ENCODE data around the gene AQP5.

AQP5 gene

GRCh38 chr12:49951411-49952240 lies 10.0 kb upstream of the AQP5 start:
- DNase-seq, result no peak

DNA sequence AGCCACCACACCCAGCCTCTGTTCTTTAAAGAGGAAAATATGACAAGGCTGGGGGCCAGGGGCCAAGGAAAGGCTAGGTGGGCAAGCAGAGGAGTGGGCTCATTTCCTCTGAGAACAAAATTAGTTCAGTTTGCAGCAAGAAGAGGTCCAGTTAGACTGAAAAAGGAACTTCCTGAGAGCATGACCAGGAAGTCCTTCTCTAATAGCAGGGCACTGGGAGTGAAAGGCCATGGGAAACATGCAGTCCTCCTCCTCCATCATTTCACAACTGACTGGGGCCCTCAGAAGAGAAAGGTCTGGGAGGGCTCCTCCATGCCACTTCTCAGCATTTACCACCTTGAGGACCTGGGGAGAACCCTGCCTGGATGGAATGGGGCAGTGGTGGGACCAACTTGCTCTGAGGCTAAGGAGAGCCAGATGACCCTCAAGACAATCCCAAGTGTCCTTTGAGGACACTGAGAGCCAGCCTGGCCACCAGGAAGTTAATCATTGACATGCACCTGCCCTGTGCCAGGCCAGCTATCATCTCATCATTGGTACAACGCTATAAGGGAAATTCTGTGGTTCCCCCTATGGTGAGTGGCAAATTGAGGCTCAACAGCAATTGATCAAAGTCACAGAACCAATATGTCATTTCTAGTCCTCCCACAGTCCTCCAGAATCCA lies 9.1 kb upstream of the AQP5 start:
- DNase-seq, result peak; percentile 49

DNA sequence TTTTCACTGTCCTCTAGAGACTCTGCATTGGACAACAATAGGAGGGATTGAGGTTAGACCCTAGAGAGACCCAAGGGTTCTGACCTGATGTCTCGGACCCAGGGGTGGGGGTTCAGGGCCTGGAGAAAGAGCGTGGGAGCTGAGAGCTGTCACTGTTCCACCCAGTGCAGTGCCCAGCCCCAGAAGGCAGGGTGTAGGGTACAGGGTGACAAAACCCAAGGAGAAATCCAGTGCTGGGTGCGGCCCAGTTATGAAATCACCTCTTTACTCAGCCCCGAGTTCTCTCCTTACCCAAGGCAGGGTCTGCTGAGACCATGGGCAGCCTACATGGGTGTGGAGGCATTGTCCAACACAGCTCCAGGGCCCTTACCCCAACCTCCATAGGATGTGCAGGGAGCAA lies 8.5 kb upstream of the AQP5 start:
- DNase-seq, result no peak

- peak; percentile 55 for DNase-seq
Observed at GRCh38 chr12:49953961-49954846, 7.5 kb upstream of the AQP5 start.

- DNase-seq, result peak; percentile 38
Observed at GRCh38 chr12:49954863-49955830, 6.5 kb upstream of the AQP5 start.

- DNase-seq, result no peak
Observed at GRCh38 chr12:49955899-49956662, 5.6 kb upstream of the AQP5 start.

DNA sequence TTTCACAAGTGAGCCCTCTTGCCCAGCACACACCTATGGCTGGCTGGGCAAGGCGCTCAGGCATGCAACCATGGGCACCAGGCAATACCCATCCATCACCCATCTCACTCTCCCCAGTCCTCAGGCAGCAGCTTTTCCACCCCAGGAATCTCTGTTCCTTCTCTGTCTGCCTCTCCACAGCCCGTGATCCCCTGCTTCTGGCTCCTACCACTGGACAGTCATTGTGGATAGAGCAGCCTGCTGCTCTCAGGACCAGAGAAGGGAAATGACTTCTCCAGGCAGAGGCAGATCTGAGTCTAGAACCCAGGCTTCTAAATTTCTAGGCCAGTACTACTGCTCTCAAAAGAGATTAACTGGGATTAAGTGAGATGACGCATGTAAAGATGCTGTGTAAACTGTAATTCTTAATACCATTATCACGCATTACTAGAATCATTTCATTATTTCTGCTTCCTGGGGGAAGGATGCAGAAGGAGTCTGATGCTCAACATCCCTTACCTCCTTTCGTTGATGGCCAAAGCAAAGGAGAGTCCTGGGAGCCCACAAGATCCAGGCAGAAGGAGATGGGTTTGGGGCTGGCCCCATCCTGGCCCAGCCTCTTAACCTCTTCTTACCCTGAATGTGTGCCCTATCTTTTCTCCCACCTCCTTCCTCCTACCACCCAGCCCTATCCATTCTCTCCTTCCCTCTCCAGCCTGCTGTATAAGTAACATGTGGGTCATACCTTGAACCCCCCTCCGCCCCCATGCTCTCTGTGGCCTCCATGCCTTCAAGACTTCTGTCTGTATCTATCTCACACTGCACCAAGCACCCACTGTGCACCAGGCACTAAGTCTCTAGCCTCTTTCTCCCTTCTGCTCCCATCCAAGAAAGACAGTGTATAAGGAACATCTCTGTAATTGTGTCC lies 4.8 kb upstream of the AQP5 start:
- no peak for DNase-seq

- no peak for DNase-seq
Observed at GRCh38 chr12:49957570-49957967, 4.1 kb upstream of the AQP5 start.

GRCh38 chr12:49959685-49960473 lies 1.8 kb upstream of the AQP5 start:
- DNase-seq, result peak; percentile 22

GRCh38 chr12:49960474-49961110 lies 1.1 kb upstream of the AQP5 start:
- DNase-seq, result no peak

DNA sequence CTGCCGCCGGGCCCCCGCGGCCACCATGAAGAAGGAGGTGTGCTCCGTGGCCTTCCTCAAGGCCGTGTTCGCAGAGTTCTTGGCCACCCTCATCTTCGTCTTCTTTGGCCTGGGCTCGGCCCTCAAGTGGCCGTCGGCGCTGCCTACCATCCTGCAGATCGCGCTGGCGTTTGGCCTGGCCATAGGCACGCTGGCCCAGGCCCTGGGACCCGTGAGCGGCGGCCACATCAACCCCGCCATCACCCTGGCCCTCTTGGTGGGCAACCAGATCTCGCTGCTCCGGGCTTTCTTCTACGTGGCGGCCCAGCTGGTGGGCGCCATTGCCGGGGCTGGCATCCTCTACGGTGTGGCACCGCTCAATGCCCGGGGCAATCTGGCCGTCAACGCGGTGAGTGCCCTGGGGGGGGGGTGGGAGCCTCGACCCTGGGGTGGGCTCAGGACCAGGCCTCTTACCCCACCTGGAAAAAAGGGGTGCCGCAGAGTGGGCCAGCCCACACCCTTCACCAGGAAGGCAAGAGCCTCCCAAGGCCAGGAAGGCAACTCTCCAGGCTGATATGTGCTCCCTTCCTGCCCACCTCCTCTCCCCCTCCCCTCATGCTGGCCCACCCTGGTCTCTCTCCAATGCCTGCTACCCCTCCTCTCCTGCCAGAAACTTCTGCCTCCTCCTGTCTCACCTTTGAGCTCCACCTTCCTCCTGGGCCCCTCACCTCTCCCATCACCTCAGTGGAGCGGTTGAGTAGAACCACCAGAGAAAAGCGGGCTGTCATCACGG lies 507 bp downstream of the AQP5 start:
- DNase-seq, result peak; percentile 27

GRCh38 chr12:49962861-49963765 lies 1.4 kb downstream of the AQP5 start:
- DNase-seq, result peak; percentile 82

GRCh38 chr12:49963976-49964815 lies 2.5 kb downstream of the AQP5 start:
- no peak for DNase-seq

DNA sequence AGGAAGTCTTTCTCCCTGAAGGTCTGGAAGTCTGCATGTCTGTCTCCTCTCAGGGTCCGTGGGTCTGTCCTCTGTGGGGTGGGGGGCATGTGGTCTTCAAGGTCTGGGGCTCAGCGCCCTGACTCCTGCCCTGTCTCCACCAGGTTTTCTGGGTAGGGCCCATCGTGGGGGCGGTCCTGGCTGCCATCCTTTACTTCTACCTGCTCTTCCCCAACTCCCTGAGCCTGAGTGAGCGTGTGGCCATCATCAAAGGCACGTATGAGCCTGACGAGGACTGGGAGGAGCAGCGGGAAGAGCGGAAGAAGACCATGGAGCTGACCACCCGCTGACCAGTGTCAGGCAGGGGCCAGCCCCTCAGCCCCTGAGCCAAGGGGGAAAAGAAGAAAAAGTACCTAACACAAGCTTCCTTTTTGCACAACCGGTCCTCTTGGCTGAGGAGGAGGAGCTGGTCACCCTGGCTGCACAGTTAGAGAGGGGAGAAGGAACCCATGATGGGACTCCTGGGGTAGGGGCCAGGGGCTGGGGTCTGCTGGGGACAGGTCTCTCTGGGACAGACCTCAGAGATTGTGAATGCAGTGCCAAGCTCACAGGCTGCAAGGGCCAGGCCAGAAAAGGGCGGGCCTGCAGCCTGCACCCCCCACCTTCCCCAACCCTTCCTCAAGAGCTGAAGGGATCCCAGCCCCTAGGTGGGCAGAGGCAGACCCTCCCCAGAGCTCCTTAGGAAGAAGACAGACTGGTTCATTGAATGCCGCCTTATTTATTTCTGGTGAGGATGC lies 3.4 kb downstream of the AQP5 start:
- DNase-seq, result no peak

- DNase-seq, result no peak
Observed at GRCh38 chr12:49965836-49966235, 4.2 kb downstream of the AQP5 start.
